ENCODE results near the gene SPRED3.
"Not testable (repeated sequence)": the region's sequence is repeated elsewhere in the genome, so short reads cannot be mapped to it uniquely, and the experiment has no call there.

The SPRED3 gene

DNA sequence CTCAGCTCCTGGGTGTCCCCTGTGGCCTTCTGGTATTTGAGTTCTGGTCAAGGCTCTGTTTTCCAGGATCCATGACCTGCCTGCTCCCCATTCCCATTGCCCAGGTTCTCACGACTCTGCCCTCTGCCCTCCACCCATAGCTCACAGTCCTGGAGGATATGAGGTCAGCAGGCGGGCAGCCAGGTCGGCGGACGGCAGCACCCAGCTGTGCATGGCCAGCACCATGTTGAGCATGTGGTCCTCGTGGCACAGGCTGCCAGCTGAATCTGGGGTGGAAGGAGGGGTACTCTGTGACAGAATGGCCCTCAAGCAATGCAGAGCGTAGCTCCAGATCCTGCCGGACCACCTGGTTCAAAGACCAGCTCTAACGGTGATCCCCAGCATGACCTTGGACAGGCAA is 32.4 kb downstream of the SPRED3 start:
- DNase-seq (ENCODE audit: low spot score), result no peak

DNA sequence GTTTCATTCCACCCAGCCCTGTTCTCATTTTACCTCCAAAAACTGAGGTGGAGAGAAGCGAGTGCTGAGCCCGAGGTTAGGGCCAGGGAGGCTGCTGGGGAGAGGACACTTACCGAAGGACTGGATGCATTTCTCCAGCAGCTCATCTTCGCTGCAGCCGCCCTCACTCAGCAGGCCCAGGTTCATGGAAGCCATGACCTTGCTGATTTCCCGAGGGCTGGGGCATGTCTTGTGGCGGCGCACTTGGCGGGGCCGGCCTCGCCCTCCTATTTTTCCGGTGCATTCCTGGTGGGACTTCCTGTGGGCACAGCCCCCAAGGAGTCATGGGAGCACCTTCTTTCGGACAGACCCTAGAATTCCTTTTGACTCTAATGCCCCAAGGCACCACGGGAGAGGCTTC is 33.4 kb downstream of the SPRED3 start:
- no peak for DNase-seq (ENCODE audit: low spot score)

DNA sequence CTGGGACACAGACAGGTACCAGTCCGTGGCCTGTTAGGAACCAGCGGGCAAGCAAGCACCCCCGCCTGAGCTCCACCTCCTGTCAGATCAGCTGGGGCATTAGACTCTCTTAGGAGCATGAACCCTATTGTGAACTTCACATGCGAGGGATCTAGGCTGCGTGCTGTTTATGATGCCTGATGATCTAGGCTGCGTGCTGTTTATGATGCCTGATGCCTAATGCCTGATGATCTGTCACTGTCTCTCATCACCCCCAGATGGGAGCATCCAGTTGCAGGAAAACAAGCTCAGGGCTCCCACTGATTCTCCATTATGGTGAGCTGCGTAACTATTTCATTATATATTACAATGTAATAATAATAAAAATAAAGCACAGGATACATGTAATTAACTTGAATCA is 33.9 kb downstream of the SPRED3 start:
- DNase-seq (ENCODE audit: low spot score), result no peak

DNA sequence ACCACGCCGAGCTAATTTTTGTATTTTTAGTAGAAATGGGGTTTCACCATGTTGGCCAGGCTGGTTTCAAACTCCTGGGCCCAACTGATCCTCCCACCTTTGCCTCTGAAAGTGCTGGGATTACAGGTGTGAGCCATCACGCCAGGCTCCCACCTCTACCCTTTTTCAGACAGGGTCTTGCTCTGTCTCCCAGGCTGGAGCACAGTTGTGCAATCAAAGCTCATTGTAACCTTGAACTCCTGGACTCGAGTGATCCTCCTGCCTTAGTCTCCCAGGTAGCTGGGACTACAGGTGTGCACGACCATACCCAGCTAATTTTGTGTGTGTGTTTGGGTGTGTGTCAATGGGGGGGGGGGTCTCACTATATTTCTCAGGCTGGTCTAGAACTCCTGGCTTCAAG is 35.8 kb downstream of the SPRED3 start:
- DNase-seq (ENCODE audit: low spot score), result no peak

DNA sequence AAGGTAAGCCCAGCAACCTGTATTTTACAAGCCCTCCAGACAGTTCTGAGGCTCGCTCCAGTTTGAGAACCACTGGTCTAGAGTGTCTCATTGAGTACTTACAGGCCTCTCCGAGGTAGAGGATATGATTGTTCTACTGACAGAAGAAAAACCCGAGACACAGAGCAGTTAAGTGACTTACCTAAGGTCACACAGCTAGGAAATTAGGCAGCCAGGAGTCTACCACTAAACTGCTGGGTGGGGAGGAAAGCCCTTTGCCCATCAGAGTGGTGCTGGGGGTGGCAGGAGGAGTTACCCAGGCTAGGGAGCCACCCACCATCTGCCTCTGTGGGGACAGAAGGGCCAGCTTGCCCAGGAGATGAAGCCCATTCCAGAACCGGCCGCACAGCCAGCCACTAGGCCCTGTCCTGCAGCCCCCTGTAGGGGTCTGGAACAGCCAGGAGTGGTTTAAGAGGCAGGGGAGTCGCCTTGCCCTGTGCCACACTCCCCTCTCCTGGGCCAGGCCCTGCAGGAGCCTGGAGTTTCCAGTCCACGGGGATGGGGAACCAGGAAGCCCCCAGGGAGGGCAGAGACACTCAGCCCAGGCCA is 36.8 kb downstream of the SPRED3 start:
- DNase-seq (ENCODE audit: low spot score), result no peak

DNA sequence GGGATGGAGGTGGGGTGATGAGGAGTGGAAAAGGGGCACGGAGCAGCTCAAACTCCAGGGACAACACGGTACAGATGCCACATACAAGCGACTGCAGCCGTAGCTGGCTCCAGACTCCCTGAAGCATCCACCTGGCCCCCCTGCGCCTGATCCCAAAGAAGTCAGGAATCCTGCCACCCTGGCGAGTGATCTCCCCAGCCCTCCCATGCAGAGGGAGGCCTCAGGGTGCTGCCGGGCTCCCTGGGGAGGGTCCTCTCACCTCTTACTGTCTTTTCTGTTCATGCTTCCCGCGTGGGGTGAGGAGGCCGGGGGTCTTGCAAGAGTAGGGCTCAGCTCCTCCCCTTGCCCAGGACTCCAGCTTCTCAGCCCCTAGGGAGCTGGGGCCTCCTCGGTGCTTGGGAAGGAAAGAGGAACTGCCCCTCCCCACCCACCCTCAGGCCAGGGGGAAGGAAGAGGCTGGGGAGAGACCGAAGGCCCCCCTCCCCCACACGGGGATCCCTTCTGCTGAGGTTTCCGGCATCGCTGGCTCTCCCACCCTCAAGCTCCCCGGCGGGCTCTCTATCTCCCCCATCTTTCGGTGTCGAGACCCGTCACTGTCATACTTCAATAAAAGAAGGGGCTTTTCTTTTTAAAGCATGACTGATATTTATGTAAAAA is 37.4 kb downstream of the SPRED3 start, which contains the start of gene RASGRP4:
Gene RASGRP4, minus strand, starts transcription at position 410 of the 657 bp plus-strand sequence. Its CDS starts 128 bp downstream, at position 282.
- DNase-seq (ENCODE audit: low spot score), result no peak

DNA sequence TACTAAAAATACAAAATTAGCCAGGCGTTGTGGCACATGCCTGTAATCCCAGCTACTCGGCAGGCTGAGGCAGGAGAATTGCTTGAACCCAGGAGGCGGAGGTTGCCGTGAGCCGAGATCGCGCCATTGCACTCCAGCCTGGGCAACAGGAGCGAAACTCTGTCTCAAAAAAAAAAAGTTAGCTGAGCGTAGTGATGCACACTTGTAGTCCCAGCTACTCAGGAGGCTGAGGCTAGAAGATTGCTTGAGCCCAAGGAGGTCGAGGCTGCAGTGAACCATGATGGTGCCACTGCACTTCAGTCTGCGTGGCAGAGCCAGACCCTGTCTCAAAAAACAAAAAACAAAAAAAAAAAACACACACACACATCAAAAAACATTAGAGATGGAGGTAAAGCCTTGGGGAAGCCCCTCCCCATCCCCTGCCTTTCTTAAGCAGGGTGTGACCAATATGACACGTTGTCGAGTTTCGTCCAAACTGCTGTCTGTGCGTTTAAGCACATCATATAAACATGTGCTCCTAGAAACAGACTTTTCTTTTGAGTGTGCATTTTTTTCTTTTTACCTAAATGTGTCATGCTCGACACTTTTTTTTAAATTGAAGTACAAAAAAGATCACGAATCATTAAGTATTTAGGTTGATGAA is 38.7 kb downstream of the SPRED3 start:
- not testable (repeated sequence) for DNase-seq (ENCODE audit: low spot score)

DNA sequence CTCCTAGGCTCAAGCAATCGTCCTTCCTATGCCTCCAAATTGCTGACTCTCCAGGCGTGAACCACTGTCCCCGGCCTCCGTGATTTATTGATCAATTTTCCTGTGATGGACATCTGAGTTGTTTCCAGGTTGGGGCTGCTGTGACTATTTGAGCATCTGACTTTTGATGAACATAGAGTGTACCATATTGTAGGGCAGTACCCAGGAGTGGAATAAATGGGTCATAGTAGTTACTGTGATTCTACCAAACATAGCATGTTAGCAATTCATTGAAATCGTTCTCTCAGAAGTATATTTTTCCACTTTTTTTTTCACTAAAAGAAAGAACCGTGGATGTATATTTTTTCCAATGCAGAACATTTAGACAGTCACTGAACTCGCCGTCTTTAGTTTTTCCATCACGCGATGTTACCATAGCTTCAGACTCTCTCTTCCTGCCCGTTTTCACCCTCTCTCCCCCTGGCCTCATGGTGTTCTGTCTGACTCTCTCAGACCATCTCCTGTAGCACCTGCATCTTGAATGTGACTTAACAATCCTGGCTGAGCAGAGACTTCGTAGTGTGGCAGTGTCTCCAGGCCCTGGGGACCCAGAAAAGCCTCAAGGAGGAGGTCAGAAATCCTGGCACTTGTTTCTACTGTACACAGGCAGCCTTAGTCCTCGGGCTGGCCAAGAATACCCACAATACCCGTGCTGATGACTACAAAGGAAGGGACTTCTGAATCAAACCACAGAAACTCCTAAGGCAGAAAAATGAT is 40.7 kb downstream of the SPRED3 start:
- no peak for DNase-seq (ENCODE audit: low spot score)

DNA sequence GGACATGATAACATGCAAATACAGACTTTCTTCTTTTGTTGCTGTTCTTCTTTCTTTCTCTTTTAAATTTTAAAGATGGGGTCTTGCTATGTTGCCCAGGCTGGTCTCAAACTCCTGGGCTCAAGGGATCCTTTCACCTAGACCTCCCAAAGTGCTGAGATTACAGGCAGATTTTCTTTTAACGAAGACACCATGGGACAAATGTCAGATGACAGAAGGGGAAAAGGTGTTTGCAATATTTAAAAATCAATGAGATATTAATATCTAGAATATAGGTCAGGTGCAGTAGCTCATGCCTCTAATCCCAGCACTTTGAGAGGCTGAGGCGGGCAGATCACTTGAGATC is 41.3 kb downstream of the SPRED3 start:
- no peak for DNase-seq (ENCODE audit: low spot score)

DNA sequence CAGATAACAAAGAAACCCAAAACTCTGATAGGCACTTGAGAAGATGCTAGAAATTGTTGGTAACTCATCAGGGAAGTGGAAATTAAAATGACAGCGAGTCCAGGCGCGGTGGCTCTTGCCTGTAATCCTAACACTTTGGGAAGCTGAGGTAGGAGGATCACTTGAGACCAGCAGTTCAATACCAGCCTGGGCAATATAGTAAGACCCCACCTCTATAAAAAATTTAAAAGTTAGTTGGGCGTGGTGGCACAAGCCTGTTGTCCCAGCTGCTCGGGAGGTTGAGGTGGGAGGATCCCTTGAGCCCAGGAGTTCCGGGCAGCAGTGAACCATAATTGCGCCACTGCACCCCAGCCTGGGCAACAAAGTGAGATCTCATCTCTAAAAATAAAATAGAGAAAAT is 42.4 kb downstream of the SPRED3 start:
- DNase-seq (ENCODE audit: low spot score), result no peak

DNA sequence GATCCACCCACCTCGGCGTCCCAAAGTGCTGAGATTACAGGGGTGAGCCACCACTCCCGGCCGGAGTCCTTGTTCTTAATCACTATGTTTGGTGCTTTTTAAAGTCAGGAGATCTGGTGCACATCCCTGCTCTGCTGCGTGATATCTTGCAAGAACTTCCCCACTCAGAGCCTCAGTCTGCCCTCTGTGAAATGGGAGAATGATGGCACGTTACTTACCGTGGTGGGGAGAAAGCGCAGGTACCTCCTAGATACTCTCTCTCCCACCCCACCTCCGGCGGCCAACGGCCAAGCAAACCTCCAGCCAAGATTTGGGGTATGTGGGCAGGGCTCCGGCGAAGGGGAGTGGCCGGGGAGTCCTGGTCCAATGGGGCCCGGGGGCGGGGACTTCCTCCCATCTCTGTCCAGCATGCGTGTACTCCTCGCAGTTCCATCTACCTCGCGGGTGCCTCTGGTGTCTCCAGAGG is 44.8 kb downstream of the SPRED3 start, which contains the start of gene RYR1:
Gene RYR1, plus strand, starts transcription at position 424 of the 466 bp plus-strand sequence. CDS start 139 bp downstream, outside the sequence.
- peak; percentile 73 for DNase-seq (ENCODE audit: low spot score)

DNA sequence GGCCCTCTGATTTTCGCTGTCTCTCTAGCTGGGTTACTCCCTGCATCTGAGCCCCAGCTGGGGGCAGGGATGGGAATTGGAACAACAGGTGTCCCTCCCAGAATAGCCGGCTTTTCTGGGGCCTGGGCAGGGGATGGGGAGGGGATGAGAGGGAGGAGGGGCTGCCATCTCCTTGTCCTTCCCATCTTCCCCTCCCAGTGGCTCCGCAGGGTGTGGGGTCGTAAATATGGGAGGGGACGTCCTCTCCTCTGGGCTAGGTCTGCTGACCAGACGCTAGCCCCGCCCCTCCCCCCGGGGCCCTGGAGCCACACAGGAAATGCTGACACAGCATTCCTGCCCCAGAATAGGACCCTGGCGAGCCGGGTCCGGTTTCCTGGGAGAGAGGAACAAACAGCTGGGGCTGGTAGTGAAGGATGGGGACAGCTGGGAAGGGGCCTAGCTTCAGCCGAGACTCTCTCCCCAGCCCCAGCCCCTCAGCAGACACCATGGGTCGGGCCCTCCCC is 46.1 kb downstream of the SPRED3 start:
- no peak for DNase-seq (ENCODE audit: low spot score)

DNA sequence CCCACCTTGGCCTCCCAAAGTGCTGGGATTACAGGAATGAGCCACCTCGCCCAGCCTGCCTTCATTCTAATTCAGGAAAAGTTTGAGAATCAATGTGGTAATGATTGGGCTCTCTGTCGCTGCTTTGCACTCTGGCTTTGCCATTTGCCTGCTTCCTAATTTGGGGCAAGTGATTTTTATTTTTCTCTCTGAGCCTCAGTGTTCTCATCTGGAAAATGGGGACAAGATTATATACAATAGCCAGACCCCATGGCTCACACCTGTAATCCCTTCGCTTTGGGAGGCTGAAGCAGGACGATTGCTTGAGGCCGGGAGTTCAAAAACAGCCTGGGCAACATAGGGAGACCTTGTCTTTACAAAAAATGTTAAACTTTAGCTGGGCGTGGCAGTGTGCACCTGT is 48.8 kb downstream of the SPRED3 start:
- no peak for DNase-seq (ENCODE audit: low spot score)

DNA sequence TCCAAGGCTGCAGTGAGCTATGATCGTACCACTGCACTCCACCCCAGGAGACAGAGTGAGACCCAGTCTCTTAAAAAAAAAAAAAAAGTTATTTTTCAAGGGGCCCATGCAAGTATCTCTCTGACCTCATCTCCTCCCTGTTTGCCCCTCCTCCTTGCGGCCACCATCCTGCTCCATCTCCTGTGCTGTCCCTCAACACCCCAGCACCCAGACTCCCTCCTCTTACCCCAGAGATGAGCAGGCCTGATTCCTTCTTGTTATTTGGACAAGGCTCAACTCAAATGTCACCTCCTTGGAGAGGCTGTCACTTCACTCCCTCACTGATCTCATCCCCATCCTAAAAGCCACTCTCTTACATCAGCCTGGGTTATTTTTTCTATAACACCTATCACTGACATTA is 49.4 kb downstream of the SPRED3 start:
- DNase-seq (ENCODE audit: low spot score), result no peak

DNA sequence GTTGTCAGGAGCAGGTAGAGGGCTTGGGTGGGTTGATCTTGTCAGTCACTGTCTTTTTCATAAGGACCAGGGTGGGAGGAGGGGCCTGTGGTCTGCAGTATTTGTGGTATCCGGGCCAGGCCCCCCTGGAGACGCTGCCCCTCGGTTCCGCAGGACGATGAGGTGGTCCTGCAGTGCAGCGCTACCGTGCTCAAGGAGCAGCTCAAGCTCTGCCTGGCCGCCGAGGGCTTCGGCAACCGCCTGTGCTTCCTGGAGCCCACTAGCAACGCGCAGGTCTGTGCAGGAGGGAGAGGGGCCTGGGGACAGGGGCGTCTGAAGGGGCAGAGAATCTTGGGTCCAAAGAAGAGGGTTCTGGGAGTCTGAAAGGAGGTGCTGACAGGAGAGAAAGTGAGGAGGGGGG is 52.1 kb downstream of the SPRED3 start:
- no peak for DNase-seq (ENCODE audit: low spot score)

DNA sequence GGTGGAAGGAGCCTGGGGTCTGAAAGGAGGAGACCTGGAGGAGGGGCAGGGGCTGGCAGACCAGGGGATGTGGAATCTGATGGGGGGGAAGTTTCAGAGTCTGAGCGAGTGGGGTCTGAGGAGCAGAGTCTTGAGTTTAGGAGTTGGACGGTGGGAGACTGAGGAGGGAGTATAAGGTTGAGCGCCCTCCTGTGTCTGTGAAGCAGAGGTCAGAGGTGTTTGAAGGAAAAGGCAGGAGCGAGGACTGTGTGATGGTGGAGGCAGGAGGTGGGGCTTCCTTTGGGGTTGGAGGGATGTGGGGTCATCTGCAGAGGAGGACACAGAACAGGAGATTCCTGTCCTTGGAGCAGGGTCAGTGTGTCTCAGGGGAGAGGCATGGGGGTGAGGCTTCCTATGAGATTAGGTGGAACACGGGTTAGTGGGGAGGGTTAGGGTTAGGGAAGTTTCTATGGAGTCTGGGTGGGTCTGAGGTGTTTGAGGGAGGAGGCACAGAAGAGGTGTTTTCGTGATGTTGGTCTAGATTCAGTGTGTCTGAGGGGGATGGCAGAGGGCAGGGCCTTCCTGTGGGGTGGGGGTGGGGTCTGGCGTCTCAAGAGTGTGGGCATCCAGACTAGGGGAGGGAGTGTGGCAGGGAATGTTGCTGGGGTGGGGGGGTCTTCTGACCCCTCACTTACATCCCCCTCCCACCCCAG is 53.3 kb downstream of the SPRED3 start:
- no peak for DNase-seq (ENCODE audit: low spot score)

DNA sequence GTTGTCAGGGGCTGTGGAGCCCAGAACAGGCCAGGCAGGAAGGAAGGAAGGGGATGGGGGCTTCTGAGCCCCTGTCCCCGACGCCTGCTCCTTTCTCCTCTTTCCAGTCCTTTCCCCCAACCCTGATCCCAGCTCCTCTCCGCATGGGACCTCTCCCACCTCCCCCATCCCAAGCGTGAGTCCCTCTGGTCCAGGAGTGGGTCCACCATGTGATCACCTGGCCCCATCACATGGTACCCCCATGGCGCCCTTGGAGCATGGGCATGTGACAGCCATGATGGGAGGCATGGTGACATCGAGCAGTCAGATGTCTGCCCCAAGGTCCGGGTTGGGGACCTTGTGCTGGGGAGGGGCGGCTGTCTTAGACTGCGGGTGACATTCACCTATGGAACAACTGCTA is 54.2 kb downstream of the SPRED3 start:
- DNase-seq (ENCODE audit: low spot score), result no peak

DNA sequence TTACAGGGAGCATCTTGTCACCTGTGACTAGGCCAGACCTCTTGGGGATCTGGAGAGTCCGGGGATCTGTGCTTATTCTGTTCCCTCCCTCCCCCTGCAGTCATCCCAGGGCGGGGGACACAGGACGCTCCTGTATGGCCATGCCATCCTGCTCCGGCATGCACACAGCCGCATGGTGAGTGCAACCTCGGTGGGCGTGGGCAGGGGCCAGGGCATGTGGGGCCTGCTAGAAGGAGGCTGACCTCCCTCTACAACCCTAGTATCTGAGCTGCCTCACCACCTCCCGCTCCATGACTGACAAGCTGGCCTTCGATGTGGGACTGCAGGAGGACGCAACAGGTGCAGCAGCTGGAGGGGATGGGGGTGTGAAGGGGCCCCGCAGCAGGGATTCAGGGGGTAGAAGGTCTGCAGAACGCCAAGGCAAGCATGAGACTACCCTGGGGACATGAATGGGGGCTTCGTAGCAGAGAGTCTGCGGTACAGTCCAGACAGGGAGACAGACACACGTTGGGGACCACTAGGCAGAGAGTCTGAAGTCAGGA is 55.0 kb downstream of the SPRED3 start:
- no peak for DNase-seq (ENCODE audit: low spot score)

DNA sequence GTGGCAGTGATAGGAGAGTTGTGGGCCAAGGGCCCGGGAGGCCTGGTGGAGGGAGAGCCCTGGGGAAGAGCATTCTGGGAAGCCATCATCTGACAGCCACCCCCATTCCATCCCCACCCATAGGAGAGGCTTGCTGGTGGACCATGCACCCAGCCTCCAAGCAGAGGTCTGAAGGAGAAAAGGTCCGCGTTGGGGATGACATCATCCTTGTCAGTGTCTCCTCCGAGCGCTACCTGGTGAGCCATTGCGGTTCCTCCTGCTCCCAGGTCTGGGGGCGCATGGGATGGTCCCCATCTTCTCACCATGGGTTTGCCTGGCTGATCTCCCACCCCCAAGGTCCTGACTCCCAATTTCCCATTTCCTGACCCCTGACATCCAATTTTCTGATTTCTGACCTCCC is 55.5 kb downstream of the SPRED3 start:
- DNase-seq (ENCODE audit: low spot score), result no peak

DNA sequence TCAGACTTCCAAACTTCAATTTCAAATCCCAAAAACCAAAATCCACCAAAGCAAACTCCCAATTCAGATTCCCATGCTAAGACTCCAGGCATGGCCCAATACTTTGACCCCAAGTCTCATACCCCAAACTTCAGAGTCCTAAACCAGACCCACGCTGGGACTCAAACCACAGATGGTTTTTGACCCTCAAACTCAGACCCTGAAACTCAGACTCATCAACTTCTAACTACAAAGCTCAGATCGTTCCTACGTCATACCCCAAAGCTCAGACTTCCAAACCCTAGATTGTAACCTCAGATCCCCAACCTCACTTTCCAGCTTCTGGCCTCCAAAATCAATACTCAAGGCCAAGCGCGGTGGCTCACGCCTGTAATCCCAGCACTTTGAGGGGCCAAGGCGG is 56.9 kb downstream of the SPRED3 start:
- no peak for DNase-seq (ENCODE audit: low spot score)

DNA sequence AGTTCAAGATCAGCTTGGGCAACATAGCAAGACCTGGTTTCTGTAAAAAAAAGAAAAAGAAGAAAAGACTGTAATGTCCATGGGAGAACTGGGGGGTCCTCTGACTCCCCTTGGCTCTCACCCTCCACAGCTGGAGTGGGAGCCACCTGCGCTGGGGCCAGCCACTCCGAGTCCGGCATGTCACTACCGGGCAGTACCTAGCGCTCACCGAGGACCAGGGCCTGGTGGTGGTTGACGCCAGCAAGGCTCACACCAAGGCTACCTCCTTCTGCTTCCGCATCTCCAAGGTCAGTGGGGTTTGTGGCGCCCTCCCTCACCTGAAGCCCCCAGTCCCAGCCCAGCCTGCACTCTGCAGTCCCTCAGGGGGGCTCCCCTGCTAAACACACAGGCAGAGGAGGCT is 59.7 kb downstream of the SPRED3 start:
- no peak for DNase-seq (ENCODE audit: low spot score)

Data from AG08395 (cell line).